HG02759 (cell line): ENCODE data around the gene COL18A1.
"Not testable (repeated sequence)": the region's sequence is repeated elsewhere in the genome, so short reads cannot be mapped to it uniquely, and the experiment has no call there.

Experiments used
- ATAC-seq: cut with Tn5 transposase; IDR thresholded peaks from one replicate; pipeline ENCODE4 v1.9.1; 2021; ENCODE audit warnings: mild to moderate bottlenecking, moderate library complexity; ENCODE audit not compliant: unreplicated experiment

Gene COL18A1

DNA sequence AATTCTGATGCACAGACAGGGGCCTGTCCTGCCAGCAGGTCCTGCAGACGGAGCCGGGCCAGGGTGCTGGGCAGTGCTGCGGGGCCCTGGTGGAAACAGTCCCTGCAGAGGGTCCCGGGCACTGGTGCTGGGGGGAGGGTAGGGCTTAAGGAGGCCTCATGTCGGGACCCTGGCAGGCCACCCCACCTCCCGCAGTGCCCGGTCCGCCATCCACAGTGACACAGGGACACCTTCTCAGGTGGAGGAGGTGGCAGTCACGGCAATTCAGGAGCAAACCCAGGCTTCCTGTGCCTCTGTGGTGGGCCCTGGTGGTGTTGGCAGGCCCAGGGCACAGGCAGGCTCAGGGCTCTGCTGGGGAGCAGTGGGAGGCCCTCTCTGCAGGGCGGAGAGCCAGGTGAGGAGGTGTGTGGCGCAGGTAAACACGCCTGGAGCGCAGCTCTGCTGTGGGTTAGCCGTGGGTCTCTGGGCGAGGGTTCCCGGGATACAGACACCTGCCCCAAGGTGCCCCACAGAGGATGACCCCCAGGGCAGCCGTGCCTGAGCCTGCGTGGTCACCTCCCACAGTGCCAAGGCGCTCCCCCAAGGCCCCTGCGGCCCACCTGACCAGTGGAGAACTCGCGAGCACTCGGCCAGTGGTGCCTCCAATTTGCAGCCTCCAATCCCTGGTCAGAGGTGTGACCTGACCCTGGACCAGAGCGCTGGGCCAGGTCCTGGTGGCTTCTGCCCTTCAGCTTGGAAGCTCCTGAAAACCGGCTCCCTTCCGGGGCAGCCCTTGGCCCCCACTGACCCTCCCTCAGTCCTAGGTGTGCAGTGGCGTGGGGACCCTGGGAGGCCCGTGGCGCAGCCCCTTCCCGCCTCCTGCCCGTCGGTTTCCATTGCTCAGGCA lies 19.2 kb downstream of the COL18A1 start:
- no peak for ATAC-seq

DNA sequence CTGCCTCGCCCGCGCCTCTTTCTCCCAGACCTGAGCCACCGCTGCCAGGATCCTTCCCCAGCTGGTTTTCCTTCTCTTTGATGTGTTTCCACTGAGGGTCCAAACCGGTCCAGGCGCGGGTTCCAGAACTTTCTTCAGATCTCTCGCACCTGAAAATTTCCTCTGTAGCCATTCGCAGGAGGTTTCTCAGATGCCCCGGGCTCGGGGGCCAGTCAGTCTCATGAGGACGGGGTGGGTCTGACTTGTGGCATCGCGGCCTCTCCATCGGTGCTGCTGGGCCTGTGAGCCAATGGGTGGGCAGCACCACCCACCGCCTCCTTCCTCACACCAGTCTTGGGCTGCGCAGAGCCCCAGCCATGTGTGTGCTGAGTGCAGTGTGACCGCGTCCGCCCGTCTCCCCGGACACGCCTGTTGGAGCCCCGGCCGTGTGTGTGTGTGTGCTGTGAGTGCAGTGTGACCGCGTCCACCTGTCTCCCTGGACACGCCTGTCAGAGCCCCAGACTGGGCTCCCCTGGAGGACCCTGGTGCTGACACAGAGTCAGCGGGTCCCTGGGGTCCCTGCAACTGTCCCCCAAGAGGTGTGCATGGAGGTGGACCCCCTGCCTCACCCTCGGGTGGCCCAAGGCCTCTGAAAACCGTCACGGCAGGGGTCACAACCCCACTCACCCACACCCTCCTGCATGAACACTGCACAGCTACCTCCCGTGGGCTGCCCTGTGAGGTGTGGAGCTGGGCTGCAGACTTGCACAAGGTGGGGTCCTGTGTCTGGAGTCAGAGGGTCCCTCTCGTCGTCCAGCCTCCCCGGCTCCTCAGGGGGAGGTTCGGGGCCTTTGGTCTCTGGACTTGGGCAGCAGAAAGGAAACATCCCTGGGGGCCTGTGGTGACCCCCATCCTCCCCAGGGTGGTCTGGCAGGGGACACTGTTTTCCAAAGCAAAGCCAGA lies 20.2 kb downstream of the COL18A1 start:
- ATAC-seq: no peak

DNA sequence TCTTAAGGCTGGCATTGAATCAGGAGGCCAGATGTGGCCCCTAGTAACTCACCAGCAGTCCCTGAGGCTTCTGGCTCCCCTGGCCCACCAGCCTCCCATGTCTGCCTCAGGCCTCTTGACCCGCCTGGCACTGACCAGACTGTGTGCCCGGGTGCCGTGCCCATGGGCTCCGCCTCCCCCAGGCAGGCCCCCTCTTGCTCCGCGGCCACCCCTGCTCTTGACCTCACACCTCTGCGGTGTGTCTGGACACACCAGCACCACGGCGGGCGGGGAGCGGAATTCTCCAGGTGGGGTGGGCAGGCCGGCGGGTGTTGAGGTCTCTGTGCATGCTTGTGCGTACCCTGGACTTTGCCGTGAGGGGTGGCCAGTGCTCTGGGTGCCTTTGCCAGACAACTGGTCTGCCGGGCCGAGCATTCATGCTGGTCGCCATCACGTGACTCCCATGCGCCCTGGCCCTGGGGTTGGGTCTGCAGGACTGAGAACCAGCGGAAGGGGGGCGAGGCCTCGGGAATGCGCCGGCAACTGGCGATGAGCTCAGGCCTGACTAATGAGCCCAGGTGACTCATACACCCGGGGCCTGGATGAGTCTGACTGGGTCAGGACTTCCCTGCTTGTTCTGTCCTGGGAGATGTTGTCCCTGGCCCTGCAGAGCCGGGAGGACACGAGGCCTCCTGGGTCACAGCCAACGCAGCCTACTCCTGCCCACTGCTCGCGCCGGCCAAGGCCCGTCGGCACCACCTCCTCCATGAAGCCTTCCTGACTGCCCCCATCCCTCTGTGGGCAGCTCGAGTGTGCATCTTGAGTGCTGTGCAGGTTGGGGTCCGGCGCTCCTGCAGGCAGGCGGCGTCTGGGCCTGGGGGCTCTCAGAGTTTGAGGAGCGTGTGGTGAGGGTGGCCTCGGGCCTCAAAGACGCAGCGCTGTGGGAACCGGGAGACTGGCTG lies 22.6 kb downstream of the COL18A1 start:
- no peak for ATAC-seq

DNA sequence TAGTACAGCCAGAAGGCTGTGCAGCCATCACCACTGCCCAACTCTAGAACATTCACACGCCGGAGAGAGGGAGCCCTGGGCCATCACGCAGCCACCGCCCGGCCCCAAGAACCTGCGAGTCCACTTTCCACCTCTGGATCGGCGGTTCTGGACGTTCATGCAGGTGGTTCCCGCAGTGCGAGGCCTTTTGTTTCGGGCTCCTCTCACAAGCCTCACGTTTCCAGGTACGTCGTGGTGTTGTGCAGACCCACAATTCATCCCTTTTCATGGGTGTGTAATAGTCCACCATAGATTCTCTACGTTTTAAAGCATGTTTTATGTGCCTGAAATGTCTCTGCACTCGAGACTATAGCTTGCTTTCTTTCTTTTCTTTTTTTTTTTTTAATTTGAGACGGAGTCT lies 23.6 kb downstream of the COL18A1 start:
- no peak for ATAC-seq

DNA sequence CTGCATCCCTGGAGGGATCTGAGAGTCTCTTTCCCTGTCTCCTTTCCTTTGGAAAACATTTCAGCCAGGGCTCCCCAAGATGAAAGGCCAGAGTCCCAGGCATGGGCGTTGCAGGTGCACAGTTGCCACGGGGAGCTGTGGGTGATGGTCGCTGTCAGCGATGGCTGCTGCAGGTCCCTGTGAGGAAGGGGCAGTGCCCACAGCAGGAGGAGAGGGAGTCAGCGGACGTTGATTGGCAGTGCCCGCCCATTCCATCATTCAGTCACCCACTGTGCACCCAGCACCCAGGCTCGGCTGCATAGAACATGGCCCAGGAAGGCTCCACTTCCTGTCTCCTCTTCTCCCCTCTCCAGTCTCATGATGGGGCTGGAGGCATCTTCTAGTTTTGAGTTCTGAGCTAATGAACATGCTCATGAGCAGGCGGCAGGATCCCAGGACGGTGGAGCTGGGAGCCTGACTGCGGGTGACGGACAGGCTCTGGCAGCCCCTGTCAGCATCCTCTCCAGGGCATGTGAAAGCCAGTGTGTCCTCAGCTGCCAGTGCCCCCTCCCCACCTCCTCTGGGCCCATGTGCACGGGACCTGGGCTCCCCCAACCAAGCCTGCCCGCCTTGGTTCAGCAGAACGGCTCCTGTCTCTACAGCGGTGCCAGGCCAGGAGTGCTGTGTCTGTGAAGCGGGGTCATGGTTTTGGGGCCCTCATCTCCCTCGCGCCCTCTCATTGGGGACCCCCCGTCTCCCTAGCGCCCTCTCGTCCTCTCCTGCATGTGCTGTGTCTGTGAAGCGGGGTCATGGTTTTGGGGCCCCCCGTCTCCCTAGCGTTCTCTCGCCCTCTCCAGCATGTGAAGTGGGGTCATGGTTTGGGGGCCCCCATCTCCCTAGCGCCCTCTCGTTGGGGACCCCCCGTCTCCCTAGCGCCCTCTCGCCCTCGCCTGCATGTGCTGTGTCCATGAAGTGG lies 24.5 kb downstream of the COL18A1 start:
- ATAC-seq: no peak

DNA sequence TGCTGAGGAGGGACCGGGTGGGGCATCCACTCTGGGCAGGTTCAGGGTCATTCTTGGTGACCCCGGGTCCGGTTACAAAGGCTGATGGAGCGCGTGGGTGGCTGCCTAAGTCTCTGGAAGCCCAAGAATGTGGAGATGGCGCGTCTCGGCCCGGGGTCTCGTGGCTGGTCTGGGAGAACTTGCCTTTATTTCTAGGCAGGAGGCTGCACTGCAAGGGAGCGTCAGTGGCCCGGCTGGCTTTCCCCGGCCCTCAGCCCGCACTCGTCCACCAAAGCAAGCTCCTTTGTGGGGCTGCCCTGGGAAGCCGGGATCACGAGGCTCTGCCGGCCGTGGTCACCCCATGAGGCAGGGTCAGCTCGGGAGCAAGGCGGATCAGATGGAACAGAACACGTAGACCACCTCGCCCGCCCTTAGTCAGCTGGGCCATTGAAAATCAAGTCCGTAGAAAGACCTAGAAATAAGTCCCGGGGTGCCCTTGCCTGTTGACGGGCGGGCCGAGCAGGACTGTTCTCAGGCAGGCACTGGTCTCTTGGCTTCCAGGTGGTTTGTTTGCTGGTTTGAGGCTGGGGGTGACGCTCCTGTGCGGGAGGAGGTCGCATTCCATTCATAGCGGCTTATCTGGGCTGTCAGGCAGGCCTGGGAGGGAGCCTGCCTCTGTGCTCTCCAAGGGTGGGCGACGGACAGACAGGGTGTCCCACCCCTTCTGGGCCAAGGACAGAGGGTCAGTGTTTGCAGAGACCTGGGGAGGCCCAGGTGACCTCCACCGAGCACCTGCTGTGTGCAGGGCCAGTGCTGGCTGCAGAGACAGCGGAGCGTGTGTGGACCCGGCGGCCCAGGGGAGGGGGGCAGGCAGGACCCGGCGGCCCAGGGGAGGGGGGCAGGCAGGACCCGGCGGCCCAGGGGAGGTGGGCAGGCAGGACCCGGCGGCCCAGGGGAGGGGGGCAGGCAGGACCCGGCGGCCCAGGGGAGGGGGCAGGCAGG lies 25.8 kb downstream of the COL18A1 start:
- ATAC-seq: no peak

DNA sequence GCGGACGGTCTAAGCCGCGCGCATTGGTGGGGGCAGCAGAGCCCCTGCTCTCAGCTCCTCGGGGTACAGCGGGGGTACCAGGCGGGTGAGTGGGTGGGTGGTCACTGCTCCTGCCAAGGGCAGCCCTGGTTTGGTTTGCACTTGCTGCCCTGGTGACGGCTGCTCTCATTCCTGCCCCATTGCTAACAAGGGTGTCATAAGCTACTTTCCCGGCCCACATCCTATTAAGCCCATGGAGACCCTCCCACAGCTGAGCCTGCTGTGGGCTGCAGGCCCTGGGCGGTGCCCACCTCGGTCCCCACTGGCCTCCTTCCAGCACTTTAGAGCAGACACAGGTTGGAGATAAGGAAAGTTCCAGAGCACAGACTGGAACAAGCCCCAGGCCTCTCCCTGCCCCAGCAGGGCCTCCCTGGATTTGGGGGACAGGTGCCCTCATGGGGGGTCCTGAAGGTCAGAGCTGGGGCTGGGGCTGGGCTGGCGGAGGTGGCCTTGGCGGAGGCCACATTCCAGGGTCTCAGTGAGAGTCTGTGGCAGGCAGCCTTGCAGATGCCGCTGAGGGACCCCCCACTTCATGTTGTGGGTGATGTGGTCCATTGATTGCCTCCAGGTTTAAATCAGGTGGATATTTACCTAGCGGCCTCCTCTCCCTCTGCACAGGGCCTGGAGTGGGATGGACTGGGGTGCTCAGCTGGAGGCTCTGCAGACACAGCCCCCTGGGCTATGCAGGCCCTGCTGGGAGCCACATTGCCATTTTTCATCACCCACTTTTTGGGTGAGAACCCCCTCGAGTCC lies 27.0 kb downstream of the COL18A1 start:
- ATAC-seq: no peak

DNA sequence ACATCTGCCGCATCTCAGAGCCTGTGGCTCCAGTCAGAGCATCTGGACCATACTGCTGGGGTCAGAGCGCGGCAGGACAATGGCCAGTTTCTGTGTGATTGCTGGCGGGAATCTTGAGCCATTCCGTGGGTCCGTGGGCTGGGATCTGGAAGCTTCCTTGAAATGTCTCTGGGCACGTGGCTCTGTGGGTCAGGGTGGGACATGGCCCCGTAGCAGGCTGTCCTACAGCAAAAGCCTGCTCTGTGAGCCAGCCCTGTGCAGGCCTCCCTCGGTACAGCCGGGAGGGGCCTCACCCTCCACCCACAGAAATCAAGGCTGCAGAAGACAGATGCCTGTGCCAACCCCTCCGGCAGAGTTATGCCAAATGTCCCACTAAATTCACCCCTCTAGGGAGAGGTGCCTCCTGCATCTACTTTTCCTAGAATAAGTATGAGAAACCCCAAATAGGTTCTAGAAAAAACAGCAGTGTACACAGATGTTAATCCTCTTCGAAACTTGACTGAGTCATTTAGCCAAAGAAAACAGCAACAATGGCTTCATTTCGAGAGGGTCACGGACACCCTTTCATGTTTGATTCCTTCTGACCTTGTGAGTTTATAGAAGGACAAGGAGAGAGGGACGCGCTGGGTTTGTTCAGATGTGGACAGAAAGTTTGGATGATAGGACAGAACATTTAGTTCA lies 27.8 kb downstream of the COL18A1 start:
- no peak for ATAC-seq

DNA sequence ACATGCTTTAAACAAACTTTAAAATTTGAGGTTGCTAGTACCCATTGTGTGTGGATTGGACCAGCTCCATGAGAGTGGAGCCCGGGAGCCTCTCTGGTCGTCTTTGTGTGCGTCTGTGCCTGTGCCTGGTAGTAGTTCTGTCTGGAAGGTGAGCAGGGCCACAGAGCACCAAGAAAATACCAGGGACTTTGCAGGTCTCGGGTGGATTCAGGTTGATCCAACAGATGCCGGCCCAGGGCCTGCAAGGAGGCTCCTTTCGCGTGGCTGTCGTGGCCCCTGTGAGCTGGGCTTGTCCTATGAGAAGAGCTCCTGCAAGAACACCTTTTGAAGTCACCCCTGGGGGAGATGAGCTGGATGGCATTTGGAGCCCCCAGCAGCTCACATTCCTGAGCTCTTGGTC lies 28.3 kb downstream of the COL18A1 start:
- ATAC-seq: no peak

DNA sequence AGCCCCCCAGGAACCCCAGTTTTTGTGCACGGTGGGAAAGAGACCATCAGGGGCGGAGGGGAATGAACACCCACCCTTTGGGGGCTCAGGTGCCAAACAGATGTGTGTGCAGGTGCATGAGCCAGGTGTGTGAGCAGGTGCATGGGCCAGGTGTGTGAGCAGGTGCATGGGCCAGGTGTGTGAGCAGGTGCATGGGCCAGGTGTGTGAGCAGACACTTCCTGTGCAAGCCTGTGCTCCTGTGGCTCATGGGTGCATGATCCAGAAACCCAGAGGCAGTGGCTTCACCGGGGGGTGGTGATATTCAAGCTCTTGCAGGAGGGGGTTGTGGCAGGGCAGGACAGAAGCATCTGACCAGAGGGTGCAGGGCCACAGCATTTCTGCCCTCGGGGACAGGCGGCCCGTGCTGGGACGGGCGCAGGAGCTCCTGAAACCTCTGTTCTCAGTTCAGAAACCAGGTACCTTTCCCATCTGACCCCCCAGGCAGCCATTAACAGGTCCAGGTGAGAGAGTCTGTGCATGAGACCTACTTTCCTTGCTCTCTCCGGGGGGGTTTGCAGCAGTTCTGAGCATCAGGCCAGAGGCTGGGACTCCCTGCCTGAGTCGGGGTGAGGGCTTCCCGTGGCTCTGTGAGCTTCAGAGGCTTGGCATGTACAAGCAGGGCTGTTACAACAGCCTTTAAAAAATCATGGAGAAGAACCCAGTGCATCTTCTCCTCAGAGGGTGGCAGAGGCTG lies 29.1 kb downstream of the COL18A1 start:
- ATAC-seq: no peak

DNA sequence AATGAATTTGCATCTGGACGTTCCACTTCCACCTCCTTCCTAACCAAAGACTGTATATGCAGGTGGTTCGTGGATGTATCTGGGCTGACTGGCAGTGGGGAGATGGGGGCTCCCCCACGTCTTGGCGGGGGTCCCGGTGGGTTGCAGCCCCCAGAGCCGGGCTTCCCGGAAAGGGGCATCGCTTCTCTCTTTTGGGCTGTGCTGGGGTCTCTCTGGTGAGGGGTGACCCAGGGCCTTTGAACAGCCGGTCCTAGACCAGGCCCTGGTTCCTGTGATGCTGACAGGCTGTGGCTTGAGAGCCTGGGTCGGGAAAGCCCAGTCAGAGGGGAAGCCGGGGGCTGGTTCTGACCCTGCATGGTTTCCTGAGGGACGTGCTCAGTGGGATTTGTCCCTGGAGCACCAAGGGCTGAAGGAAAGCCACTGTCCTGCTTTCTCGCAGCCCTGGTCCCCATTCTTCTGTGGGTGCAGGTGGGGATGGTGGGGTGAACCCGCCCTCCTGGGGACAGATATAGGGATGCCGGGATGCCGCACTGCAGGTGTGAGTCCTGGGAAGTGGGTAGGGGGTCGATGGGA lies 29.8 kb downstream of the COL18A1 start:
- ATAC-seq: no peak

DNA sequence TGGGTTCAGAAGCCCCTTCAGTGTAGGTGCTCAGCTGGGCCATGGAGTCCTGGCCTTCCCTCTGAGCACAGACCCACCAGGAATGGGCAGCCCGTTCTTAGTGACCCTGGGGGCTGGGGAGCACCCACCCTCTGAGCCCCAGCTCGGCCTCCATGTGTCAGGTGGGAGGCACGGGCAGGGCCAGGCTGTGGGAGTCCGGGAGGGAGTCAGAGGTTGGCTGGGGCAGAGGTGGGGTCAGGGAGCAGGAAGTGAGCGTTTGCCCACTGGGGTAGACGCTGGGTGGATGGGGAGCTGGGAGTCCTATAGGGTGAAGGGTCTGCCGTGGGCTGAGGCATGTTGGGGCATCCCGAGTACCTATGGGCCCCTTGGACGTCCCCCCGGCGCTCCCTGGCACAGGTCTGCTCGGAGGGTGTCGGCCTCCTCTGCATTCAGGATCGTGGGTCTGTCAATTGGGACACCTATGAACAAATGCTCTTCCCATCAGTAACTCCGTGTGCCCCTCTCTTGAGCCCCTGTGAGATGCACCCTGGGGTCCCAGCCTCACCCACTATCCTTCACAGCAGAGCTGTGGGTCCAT lies 30.5 kb downstream of the COL18A1 start:
- no peak for ATAC-seq

DNA sequence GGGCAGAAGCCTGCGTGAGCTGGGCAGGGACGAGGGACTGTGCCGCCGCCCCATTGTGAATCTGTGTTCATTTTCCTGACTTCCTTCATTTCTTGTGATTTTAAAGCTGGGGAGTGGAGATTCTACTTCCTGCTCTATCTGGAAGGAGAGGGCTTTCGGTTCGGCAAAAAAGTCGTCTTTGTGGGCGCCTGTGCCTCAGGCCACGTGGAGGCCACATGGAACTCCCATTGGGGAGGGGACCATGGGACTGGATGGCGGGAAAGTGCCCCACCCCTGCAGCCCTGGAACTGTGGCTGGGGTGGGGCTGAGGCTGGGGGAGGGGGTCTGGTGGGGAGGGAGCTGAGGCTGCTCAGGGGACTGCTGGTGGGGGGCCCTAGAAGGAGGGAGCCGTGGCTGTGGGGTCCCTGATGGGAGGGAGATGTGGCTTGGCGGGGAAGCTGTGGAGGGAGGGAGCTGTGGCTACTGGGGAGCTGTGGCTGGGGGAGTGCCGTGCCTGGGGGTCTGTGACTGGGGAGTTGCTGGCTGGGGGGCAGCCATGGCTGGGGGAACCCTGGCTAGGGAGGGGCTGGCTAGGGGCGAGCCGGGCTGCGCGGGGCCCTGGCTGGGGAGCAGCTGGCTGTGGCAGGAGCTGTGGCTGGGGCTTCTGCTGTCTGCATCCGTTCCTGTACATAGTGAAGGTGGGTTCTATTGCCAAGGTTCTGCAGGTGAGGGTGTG lies 31.5 kb downstream of the COL18A1 start:
- ATAC-seq: no peak

DNA sequence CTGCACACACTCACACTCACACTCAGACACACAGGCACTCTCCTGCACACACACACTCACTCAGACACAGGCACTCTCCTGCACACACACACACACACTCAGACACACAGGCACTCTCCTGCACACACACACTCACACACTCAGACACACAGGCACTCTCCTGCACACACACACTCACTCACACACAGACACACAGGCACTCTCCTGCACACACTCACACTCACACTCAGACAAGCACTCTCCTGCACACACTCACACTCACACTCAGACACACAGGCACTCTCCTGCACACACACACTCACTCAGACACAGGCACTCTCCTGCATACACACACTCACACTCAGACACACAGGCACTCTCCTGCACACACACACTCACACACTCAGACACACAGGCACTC lies 32.9 kb downstream of the COL18A1 start:
- ATAC-seq: not testable (repeated sequence)
